Measurements from ENCODE around the gene NT5M. TPM values are rescaled to one million over a fixed set of nuclear protein-coding genes. Genes with fewer than 3 reads are reported as not detected.

Gene NT5M
- total RNA-seq, 1 donor from 2014 or later = 4.6 TPM

DNA sequence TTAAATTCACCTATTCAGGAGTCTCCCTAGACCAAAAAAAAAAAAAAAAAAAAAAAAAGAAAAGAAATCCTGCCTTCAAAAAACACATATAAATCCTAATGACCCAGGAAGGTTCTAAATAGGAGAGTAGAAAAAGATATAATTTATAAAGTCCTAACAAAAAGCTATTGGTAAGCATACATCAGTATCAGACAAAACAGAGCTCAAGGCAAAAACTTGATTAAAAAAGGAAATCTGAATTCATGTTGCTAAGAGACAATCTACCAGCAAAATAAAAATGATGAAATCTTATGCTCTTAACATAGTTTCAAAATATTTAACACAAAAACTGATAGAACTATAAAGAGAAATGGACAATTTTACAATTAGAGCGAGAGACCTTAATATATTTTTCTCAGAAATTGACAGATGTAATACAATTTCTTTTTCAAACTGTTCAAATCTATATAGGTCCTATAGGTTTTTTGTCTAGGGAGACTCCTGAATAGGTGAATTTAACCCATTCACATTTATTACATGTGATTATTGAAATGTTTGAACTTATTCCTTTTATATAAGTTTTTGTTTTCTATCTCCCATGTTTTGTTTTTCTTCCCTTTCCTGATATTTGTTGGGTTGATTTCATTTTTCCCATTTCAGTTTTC, 57.0 kb downstream of the NT5M start:
- TF ChIP-seq, protein P1, sequence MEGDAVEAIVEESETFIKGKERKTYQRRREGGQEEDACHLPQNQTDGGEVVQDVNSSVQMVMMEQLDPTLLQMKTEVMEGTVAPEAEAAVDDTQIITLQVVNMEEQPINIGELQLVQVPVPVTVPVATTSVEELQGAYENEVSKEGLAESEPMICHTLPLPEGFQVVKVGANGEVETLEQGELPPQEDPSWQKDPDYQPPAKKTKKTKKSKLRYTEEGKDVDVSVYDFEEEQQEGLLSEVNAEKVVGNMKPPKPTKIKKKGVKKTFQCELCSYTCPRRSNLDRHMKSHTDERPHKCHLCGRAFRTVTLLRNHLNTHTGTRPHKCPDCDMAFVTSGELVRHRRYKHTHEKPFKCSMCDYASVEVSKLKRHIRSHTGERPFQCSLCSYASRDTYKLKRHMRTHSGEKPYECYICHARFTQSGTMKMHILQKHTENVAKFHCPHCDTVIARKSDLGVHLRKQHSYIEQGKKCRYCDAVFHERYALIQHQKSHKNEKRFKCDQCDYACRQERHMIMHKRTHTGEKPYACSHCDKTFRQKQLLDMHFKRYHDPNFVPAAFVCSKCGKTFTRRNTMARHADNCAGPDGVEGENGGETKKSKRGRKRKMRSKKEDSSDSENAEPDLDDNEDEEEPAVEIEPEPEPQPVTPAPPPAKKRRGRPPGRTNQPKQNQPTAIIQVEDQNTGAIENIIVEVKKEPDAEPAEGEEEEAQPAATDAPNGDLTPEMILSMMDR (IDR thresholded peaks at IDR 0.05) = no peak
- H3K4me3 ChIP-seq = no peak overlapping the region
- H3K4me1 ChIP-seq = no peaks in the 10 kb centered on the region
- no peak for DNase-seq (ENCODE audit: low spot score in 2 of 2)
- no peak overlapping the region for H3K27ac ChIP-seq
- intact Hi-C loops (cut with DNase I) = no loop called here
- H3K36me3 ChIP-seq = no peaks in the 10 kb centered on the region
- H3K27me3 ChIP-seq = no peaks in the 10 kb centered on the region
- H3K9me3 ChIP-seq = peaks cover 0 to 3% of the 10 kb centered on the region in 2 donors

DNA sequence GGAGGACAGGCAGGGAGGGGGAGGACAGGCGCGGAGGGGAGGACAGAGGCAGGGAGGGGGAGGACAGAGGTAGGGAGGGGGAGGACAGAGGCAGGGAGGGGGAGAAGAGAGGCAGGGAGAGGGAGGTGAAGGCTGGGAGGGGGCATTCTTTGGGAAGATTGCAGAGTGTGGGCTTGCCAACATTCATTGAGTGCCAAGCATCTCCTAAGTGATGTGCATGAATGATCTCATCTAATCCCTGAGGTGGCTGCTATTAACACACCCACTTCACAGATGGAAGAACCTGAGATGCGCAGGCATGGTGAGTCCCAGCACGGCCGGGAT, 58.3 kb downstream of the NT5M start:
- intact Hi-C loops (cut with DNase I) = no loop called here
- H3K36me3 ChIP-seq = no peaks in the 10 kb centered on the region
- H3K4me3 ChIP-seq = no peak overlapping the region
- TF ChIP-seq, protein P1 (IDR thresholded peaks at IDR 0.05) = no peak
- no peak for DNase-seq (ENCODE audit: low spot score in 2 of 2)
- H3K9me3 ChIP-seq = peaks cover 0 to 3% of the 10 kb centered on the region in 2 donors
- no peak overlapping the region for H3K27ac ChIP-seq
- no peaks in the 10 kb centered on the region for H3K4me1 ChIP-seq
- no peaks in the 10 kb centered on the region for H3K27me3 ChIP-seq

DNA sequence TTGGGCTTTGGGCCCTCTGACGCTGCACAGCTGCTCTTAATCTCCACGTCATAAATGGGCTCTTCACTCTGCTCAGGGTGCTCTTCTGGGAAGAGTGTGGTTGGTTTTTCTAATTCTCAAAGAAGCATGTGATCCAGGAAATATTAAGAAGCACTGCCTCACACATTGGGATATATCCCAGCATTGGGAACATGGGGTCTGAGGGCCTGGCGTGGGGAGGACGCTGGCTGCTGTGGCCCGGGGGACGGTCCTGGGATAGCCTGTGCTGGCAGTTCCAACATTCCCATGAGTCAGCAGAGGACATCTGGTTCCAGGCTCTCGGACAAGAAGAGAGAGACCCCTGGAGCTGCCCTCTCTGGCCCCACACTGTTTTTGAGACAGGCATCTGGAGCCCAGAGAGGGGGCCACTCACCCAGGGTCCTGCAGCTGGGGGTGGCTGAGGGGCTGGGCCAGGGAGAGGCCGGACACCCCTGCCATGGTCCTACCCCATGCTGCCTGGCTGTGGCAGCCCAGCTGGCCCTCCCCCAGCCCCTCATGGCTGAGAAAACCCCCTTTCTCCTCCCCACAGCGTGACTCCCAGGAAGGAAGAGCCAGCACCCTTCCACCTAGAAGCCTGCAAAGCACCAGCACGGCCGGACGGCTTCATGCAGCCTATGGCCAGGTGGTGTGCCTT, 58.8 kb downstream of the NT5M start:
- Histone ChIP-seq H3K9me3 (peaks cover 0 to 3% of the 10 kb centered on the region in 2 donors), H3K36me3 (no peaks in the 10 kb centered on the region), H3K4me1 (no peaks in the 10 kb centered on the region), H3K4me3 (no peak overlapping the region), H3K27ac (no peak overlapping the region), H3K27me3 (no peaks in the 10 kb centered on the region)
- peak in 1 of 2 donors; percentile 66 for DNase-seq (ENCODE audit: low spot score in 2 of 2)
- intact Hi-C loops (cut with DNase I) = no loop called here
- TF ChIP-seq, protein P1 (IDR thresholded peaks at IDR 0.05) = no peak

DNA sequence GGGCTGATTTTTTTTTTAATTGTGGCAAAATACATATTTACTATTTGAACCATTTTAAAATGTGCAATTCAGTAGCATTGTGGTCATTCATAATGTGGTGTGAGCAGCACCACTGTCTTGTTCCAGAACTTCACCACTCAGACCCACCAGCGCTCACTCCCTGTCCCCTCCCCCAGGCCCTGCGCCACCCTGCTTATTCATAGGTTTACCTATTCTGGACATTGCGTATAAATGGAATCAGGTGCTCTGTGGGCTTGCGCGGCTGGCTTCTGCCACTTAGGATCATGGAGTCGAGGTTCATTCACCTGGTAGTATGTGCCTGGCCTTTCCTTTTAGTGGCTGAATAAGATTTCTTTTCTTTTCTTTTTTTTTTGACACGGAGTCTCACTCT, 59.4 kb downstream of the NT5M start:
- Histone ChIP-seq H3K4me3 (no peak overlapping the region), H3K27me3 (no peaks in the 10 kb centered on the region), H3K9me3 (peaks cover 0 to 3% of the 10 kb centered on the region in 2 donors), H3K36me3 (no peaks in the 10 kb centered on the region), H3K27ac (no peak overlapping the region), H3K4me1 (no peaks in the 10 kb centered on the region)
- peak in 1 of 2 donors; percentile 50 for DNase-seq (ENCODE audit: low spot score in 2 of 2)
- intact Hi-C loops (cut with DNase I) = no loop called here
- TF ChIP-seq, protein P1 (IDR thresholded peaks at IDR 0.05) = no peak

DNA sequence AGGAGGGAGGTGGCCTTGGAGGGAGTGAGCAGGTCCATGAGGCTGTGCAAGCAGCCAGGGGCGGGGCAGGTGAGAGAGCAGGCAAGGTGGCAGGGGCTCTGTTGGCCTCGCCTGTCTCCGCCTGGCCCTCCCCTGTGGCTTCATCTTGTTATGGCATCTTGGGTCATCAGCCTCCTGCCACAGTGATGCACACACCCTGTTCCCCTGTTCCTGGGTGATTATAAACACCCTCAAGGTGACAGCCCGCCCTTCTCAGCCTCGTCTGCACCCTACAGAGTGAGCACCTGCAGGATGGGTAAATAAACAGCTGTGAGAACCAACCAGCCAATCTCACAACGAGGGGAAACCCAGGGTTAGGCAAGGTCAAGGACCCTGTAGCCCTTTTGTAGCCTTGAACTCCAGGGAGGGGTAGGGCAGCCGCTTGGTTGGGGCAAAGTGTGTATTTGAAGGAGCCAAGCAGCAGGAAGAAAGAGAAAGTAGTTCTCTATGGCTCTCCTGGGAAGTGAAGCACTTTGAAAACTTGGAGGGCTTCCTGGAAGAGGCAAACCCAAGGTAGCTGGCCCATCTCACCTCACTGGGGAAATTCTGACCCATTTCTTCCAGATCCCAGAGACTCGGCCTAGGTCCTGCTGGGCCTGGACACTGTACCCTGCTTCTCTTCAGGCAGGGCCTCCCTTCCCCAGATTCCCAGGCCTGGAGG, 60.6 kb downstream of the NT5M start:
- Histone ChIP-seq H3K9me3 (peaks cover 0 to 3% of the 10 kb centered on the region in 2 donors), H3K4me3 (no peak overlapping the region), H3K27ac (no peak overlapping the region), H3K27me3 (no peaks in the 10 kb centered on the region), H3K36me3 (no peaks in the 10 kb centered on the region), H3K4me1 (no peaks in the 10 kb centered on the region)
- peak in 1 of 2 donors; percentile 61 for DNase-seq (ENCODE audit: low spot score in 2 of 2)
- intact Hi-C loops (cut with DNase I) = no loop called here
- TF ChIP-seq, protein P1 (IDR thresholded peaks at IDR 0.05) = no peak
